Stimulated activated naive CD8-positive, alpha-beta T cell treated with anti-CD3 and anti-CD28 coated beads, Interleukin-15, amount 100 ng/mL, for 72 hours (primary cell): Measurements from ENCODE around the gene SLC41A3.
"Not testable (repeated sequence)": the region's sequence is repeated elsewhere in the genome, so short reads cannot be mapped to it uniquely, and the experiment has no call there.

Source experiments
- ATAC-seq: fragments of 150-1000 bp; cut with Tn5 transposase; 2 replicates; pipeline ENCODE4 v1.10.0; 2021; ENCODE audit warnings: mild to moderate bottlenecking, moderate library complexity
- DNase-seq, 2 donors: peaks; one replicate each; pipeline ENCODE4 v3.0.0; 2021 to 2022
- H3K27ac Mint-ChIP-seq, 2 donors: one replicate each; pipeline ENCODE4 v1.8.0; 2022; ENCODE audit warnings: mild to moderate bottlenecking in 2 of 2, mixed read lengths in 2 of 2, moderate library complexity in 2 of 2
- H3K27me3 Mint-ChIP-seq: one replicate; pipeline ENCODE4 v1.8.0; 2022; ENCODE audit warnings: mixed read lengths
- H3K4me1 Mint-ChIP-seq: one replicate; pipeline ENCODE4 v1.8.0; 2022; ENCODE audit warnings: mild to moderate bottlenecking, mixed read lengths
- H3K4me3 Mint-ChIP-seq, 2 donors: one replicate each; pipeline ENCODE4 v1.8.0; 2022; ENCODE audit warnings: mild to moderate bottlenecking in 2 of 2, mixed read lengths in 2 of 2, moderate library complexity in 1 of 2
- H3K9me3 Mint-ChIP-seq, 2 donors: one replicate each; pipeline ENCODE4 v1.8.0; 2022; ENCODE audit warnings: mixed read lengths in 2 of 2

Gene SLC41A3

GRCh38 chr3:126103121-126104027 lies 19.4 kb upstream of the SLC41A3 start:
- no peak for ATAC-seq
- Mint-ChIP-seq H3K9me3 (no peaks in the 10 kb centered on the region), H3K27ac (no peak overlapping the region), H3K4me3 (no peak overlapping the region), H3K4me1 (no peaks in the 10 kb centered on the region), H3K27me3 (no peaks in the 10 kb centered on the region)
- DNase-seq = no peak

GRCh38 chr3:126102530-126102951 lies 18.6 kb upstream of the SLC41A3 start:
- no peak overlapping the region for H3K4me3 Mint-ChIP-seq
- peaks cover 3 to 8% of the 10 kb centered on the region in 2 donors for H3K9me3 Mint-ChIP-seq
- H3K27ac Mint-ChIP-seq = peak overlapping the region in 1 of 2 donors; percentile 92
- DNase-seq (no peak), ATAC-seq (no peak)
- H3K4me1 Mint-ChIP-seq = no peaks in the 10 kb centered on the region
- H3K27me3 Mint-ChIP-seq = no peaks in the 10 kb centered on the region

GRCh38 chr3:126102011-126102410 lies 18.1 kb upstream of the SLC41A3 start:
- Mint-ChIP-seq H3K4me1 (no peaks in the 10 kb centered on the region), H3K27ac (no peak overlapping the region), H3K9me3 (peaks cover 6 to 14% of the 10 kb centered on the region in 2 donors), H3K27me3 (no peaks in the 10 kb centered on the region), H3K4me3 (no peak overlapping the region)
- DNase-seq (no peak), ATAC-seq (no peak)

GRCh38 chr3:126101521-126101982 lies 17.6 kb upstream of the SLC41A3 start:
- H3K9me3 Mint-ChIP-seq = peaks cover 6 to 18% of the 10 kb centered on the region in 2 donors
- H3K4me3 Mint-ChIP-seq = no peak overlapping the region
- DNase-seq (no peak), ATAC-seq (no peak)
- H3K27ac Mint-ChIP-seq = no peak overlapping the region
- H3K4me1 Mint-ChIP-seq = no peaks in the 10 kb centered on the region
- no peaks in the 10 kb centered on the region for H3K27me3 Mint-ChIP-seq

GRCh38 chr3:126100634-126101301 lies 16.8 kb upstream of the SLC41A3 start:
- H3K27ac Mint-ChIP-seq = no peak overlapping the region
- H3K4me3 Mint-ChIP-seq = no peak overlapping the region
- H3K9me3 Mint-ChIP-seq = peaks cover 6 to 20% of the 10 kb centered on the region in 2 donors
- ATAC-seq (no peak), DNase-seq (no peak)
- H3K4me1 Mint-ChIP-seq = no peaks in the 10 kb centered on the region
- no peaks in the 10 kb centered on the region for H3K27me3 Mint-ChIP-seq

GRCh38 chr3:126100269-126100633 lies 16.3 kb upstream of the SLC41A3 start:
- no peaks in the 10 kb centered on the region for H3K27me3 Mint-ChIP-seq
- ATAC-seq = no peak

GRCh38 chr3:126098391-126098858 lies 14.5 kb upstream of the SLC41A3 start:
- DNase-seq (no peak), ATAC-seq (no peak)
- H3K27ac Mint-ChIP-seq = no peak overlapping the region
- peaks cover 18 to 35% of the 10 kb centered on the region in 2 donors for H3K9me3 Mint-ChIP-seq
- no peaks in the 10 kb centered on the region for H3K27me3 Mint-ChIP-seq
- H3K4me1 Mint-ChIP-seq = no peaks in the 10 kb centered on the region
- H3K4me3 Mint-ChIP-seq = no peak overlapping the region

More at GRCh38 chr3:126100269-126100633, 16.3 kb upstream of the SLC41A3 start:
- no peak overlapping the region for H3K27ac Mint-ChIP-seq
- H3K4me3 Mint-ChIP-seq = no peak overlapping the region
- no peak for DNase-seq
- H3K4me1 Mint-ChIP-seq = no peaks in the 10 kb centered on the region
- H3K9me3 Mint-ChIP-seq = peaks cover 11 to 23% of the 10 kb centered on the region in 2 donors

GRCh38 chr3:126097801-126098200 lies 13.9 kb upstream of the SLC41A3 start:
- H3K4me3 Mint-ChIP-seq = no peak overlapping the region
- no peaks in the 10 kb centered on the region for H3K27me3 Mint-ChIP-seq
- no peak for ATAC-seq
- no peak for DNase-seq
- no peak overlapping the region for H3K27ac Mint-ChIP-seq
- no peaks in the 10 kb centered on the region for H3K4me1 Mint-ChIP-seq
- peaks cover 18 to 37% of the 10 kb centered on the region in 2 donors for H3K9me3 Mint-ChIP-seq

GRCh38 chr3:126096274-126096673 lies 12.3 kb upstream of the SLC41A3 start:
- DNase-seq, H3K27me3 Mint-ChIP-seq, H3K27ac Mint-ChIP-seq, H3K4me1 Mint-ChIP-seq, H3K4me3 Mint-ChIP-seq, ATAC-seq: not testable (repeated sequence)
- peaks cover 18 to 51% of the 10 kb centered on the region in 2 donors for H3K9me3 Mint-ChIP-seq

GRCh38 chr3:126092128-126092527 lies 8.2 kb upstream of the SLC41A3 start:
- not testable (repeated sequence) for DNase-seq, H3K4me1 Mint-ChIP-seq, ATAC-seq, H3K27me3 Mint-ChIP-seq, H3K4me3 Mint-ChIP-seq, H3K27ac Mint-ChIP-seq
- H3K9me3 Mint-ChIP-seq = peaks cover 13 to 44% of the 10 kb centered on the region in 2 donors

- Mint-ChIP-seq H3K27me3 (no peaks in the 10 kb centered on the region), H3K4me1 (peaks cover 26% of the 10 kb centered on the region), H3K4me3 (no peak overlapping the region), H3K9me3 (peaks cover 0 to 18% of the 10 kb centered on the region in 2 donors), H3K27ac (no peak overlapping the region)
- no peak for DNase-seq
- ATAC-seq = no peak
Observed at GRCh38 chr3:126087552-126088175, 3.7 kb upstream of the SLC41A3 start.

- H3K27ac Mint-ChIP-seq = peak overlapping the region; percentile 43 to 51
- DNase-seq (peak in 1 of 2 donors; percentile 58), ATAC-seq (peak; percentile 8)
- H3K4me1 Mint-ChIP-seq = peaks cover 27% of the 10 kb centered on the region
- H3K27me3 Mint-ChIP-seq = no peaks in the 10 kb centered on the region
- H3K9me3 Mint-ChIP-seq = peaks cover 0 to 1% of the 10 kb centered on the region in 2 donors
- peak overlapping the region; percentile 87 to 99 for H3K4me3 Mint-ChIP-seq
Observed at GRCh38 chr3:126085841-126086240, 1.9 kb upstream of the SLC41A3 start.

- ATAC-seq (no peak), DNase-seq (no peak)
- H3K27me3 Mint-ChIP-seq = no peaks in the 10 kb centered on the region
- peaks cover 27% of the 10 kb centered on the region for H3K4me1 Mint-ChIP-seq
- no peaks in the 10 kb centered on the region for H3K9me3 Mint-ChIP-seq
- H3K4me3 Mint-ChIP-seq = peak overlapping the region; percentile 87 to 99
- H3K27ac Mint-ChIP-seq = peak overlapping the region; percentile 43 to 78
Observed at GRCh38 chr3:126085276-126085675, 1.4 kb upstream of the SLC41A3 start.

- peaks cover 27% of the 10 kb centered on the region for H3K4me1 Mint-ChIP-seq
- DNase-seq = no peak
- no peak for ATAC-seq
- H3K4me3 Mint-ChIP-seq = peak overlapping the region; percentile 87 to 99
- peak overlapping the region; percentile 48 to 78 for H3K27ac Mint-ChIP-seq
- no peaks in the 10 kb centered on the region for H3K9me3 Mint-ChIP-seq
- H3K27me3 Mint-ChIP-seq = no peaks in the 10 kb centered on the region
Observed at GRCh38 chr3:126084768-126085180, 850 bp upstream of the SLC41A3 start.

- Mint-ChIP-seq H3K9me3 (no peaks in the 10 kb centered on the region), H3K27me3 (no peaks in the 10 kb centered on the region), H3K4me3 (peak overlapping the region; percentile 87 to 99), H3K4me1 (peaks cover 27% of the 10 kb centered on the region), H3K27ac (peak overlapping the region; percentile 94 to 97)
- ATAC-seq = peak; percentile 73
- peak; percentile 53 to 61 for DNase-seq
Observed at GRCh38 chr3:126083511-126083912, 412 bp downstream of the SLC41A3 start.
